GM19372 (cell line): Measurements from ENCODE around the gene BABAM1.
"Not testable (repeated sequence)": the region's sequence is repeated elsewhere in the genome, so short reads cannot be mapped to it uniquely, and the experiment has no call there.

Source experiments
- ATAC-seq: cut with Tn5 transposase; IDR thresholded peaks from one replicate; pipeline ENCODE4 v1.9.1; 2021; ENCODE audit warnings: mild to moderate bottlenecking, low read depth, moderate library complexity; ENCODE audit not compliant: unreplicated experiment

BABAM1 gene

DNA sequence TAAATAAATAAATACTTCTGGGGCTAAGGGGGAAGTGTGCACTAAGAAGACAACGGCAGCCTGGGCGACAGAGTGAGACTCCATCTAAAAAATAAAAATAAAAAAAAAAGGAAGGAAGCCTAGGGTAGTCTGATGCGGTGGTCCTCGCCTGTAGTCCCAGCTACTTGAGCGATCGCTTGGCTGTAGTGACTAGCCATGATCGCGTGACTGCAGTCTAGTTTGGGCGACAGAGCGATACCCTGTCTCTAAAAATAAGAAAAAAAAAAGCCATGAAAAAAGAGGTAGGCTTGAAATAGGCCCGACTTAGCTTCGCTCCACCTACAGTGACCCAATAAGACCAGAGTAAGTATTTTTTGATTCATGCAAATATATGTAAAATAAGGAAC lies 661 bp upstream of the BABAM1 start:
- peak; percentile 6 for ATAC-seq

DNA sequence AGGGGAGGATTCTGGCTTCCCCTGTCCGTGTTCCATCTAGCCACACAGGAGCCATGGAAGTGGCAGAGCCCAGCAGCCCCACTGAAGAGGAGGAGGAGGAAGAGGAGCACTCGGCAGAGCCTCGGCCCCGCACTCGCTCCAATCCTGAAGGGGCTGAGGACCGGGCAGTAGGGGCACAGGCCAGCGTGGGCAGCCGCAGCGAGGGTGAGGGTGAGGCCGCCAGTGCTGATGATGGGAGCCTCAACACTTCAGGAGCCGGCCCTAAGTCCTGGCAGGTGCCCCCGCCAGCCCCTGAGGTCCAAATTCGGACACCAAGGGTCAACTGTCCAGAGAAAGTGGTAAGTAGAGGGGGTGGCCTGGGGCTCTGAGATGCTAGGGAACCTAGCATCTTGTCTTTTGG lies 1.5 kb downstream of the BABAM1 start:
- ATAC-seq, result no peak

DNA sequence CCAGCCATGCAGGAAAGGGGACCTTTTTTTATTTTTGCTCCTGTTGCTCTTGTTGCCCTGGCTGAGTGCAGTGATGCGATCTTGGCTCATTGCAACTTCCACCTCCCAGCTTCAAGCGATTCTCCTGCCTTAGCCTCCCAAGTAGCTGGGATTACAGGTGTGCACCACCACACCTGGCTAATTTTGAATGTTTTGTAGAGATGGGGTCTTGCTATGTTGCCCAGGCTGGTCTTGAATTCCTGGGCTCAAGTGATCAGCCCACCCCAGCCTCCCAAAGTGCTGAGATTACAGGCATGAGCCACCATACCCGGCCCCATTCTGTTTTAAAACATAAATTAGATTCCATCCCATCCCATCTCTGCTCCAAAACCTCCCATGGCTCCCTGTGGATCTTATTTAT lies 7.6 kb downstream of the BABAM1 start:
- ATAC-seq, result not testable (repeated sequence)

DNA sequence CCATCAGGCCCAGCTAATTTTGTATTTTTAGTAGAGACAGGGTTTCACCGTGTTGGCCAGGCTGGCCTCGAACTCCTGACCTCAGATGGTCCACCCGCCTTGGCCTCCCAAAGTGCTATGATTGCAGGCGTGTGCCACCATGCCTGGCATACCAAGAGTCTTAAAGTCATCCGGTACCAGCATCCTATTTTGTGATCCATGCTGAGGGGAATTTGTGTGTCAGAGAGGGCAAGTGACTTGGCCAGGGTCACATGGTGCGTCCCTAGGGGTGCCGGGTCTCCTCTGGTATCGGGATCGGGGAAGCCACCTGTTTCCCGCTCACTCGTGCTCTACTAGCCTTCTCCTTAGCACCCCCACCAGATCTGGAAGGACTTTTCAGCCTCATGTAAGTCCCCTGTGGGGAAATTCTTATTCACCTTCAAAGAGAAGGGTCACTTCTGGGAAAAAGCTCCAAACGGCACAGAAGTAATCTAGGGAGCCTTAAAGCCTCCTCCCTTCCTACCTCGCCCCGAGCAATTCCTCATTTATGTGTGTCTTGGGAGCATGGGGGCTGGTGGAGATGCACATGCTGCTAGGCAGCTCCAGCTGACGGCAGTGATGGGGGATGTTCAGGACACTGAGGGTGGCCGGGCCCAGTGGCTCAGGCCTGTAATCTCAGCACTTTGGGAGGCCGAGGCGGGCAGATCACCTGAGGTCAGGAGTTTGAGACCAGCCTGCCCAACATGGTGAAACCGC lies 8.4 kb downstream of the BABAM1 start:
- no peak for ATAC-seq

DNA sequence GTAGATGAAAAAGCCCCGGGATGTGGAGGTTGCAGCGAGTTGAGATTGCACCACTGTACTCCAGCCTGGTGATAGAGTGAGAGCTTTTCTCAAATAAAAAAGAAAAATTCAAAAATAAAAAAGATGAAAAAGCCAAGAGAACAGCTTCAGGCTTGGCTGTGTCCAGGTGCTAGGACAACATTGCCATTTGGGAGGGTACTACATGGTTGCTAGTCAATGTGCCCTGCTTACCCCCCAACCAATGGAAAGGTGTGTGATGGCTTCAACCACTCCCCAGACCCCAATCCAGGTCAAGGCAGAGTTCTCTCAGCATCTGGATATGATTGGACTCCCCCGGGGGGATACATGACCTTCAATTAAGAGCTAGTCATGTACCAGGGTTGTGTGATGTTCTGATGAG lies 12.2 kb downstream of the BABAM1 start:
- no peak for ATAC-seq

DNA sequence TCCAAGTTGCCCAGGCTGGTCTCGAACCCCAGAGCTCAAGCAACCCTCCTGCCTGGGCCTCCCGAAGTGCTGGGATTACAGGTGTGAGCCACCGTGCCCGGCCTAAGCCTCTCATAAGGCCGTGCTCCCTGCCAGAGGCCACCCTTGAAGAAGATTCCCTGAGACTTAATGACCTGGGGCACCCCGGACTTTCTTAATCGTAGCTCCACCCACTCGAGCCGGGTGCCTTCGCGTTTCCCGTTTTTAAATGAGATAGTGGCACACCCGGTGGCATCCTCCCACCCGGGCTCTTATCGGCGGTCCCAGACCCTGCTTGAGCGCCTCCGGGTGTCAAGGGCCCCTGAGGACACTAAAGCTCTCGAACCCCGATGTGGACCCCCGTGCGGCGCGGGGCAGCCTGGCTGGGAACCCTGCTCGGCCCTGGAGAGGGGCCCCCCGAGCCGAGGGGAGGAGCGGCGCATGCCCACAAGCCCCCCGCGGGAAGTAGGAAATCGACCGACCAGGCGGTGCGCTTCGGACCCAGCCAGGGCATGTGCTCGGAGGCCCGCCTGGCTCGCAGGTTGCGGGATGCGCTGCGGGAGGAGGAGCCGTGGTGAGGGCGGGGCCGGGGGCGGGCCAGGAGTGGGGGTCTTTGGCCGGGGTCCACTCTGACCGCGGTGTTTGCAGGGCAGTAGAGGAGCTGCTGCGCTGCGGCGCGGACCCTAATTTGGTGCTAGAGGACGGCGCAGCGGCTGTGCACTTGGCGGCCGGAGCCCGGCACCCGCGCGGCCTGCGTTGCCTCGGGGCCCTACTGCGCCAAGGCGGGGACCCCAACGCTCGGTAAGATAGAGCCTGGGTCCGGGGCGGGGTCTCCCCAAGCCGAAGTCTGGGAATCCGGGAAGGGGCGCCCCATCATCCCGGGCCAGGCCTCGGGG lies 14.4 kb downstream of the BABAM1 start, which contains the start of gene ANKLE1:
ANKLE1 (plus strand) TSS at position 511 of the 914 bp plus-strand sequence; CDS start at position 531, 20 bp downstream.
- ATAC-seq, result peak; percentile 51

DNA sequence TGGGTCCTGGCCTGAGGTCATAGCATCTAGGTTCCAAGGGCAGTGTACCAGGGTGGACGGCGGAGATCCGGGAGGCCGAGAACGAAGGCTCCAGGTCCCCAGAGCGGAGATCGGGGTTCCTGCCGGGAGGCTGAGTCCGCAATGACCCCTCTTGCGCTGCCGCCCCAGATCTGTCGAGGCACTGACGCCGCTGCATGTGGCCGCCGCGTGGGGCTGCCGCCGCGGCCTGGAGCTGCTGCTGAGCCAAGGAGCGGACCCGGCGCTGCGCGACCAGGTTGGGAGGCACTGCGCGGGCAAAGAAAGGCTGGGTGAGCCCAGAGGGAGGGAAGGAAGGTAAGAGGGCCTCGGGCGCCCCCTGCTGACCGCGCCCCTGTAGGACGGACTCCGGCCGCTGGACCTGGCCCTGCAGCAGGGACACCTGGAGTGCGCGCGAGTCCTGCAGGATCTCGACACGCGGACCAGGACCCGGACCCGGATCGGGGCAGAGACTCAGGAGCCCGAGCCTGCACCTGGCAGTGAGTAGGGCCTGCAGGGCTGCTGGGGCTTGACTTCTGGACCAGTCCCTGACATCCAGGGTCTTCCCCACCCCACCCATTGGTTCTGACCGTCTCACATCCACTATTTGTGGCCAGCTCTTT lies 15.4 kb downstream of the BABAM1 start:
- ATAC-seq, result peak; percentile 48

DNA sequence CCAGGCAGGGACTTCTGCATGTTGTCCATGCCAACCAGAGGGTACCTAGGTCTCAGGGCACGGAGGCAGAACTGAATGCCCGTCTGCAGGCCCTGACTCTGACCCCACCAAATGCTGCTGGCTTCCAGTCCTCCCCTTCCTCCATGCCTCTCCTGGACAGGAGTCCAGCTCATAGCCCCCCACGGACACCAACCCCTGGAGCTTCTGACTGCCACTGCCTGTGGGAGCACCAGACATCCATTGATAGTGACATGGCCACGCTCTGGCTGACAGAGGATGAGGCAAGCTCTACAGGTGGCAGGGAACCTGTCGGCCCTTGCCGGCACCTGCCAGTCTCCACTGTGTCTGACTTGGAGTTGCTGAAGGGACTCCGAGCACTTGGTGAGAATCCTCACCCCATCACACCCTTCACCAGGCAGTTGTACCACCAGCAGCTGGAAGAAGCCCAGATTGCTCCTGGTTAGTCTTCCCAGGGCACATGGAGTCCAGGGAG lies 16.3 kb downstream of the BABAM1 start:
- ATAC-seq, result no peak

DNA sequence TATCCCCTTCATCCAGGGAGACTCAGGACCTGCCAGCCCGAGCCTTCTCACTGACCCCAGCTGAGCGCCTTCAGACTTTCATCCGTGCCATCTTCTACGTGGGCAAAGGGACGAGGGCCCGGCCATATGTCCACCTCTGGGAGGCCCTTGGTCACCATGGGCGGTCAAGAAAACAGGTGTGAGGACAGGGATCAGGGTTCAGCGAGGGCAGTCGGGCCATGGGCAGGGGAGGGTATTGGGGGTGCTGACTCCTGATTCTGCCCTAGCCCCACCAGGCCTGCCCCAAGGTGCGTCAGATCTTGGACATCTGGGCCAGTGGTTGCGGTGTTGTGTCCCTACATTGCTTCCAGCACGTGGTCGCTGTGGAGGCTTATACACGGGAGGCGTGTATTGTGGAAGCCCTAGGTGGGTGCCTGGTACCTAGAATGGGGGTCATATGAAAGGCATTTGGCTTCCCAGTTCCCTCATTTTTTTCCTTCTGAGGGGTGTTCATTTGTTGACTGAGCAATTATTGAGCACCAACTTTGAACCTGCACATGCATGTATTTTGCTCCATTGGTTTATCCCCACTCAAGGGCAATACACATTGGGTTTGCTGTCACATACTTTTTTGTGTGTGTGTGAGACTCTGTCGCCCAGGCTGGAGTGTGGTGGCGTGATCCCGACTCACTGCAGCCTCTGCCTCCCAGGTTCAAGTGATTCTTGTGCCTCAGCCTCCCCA lies 18.3 kb downstream of the BABAM1 start:
- ATAC-seq, result no peak

DNA sequence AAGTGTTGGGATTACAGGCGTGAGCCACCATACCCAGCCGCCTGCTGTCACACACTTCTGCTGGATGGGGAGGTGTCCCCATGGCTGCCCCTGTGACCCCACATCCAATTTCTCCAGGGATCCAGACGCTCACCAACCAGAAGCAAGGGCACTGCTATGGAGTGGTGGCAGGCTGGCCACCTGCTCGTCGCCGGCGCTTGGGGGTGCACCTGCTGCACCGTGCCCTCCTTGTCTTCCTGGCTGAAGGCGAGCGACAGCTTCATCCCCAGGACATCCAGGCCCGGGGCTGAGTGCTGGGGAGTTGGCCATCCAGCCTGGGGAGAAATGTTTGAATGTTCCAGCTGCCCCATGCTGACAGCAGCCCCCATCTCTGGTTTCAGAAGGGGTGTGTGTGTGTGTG lies 19.0 kb downstream of the BABAM1 start:
- no peak for ATAC-seq

DNA sequence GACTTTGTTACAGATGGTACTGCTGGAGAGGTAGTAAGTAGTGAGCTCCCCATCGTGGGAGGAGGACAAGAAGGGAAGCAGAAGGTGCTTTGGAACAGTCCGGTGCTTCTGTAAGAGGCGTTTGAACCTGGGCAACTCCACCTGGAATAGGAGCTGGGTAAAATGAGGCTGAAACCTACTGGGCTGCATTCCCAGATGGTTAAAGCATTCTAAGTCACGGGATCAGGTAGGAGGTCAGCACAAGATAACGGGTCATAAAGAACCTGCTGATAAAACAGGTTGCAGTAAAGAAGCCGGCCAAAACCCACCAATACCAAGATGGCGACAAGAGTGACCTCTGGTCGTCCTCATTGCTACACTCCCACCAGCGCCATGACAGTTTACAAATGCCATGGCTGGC lies 19.5 kb downstream of the BABAM1 start:
- ATAC-seq, result no peak

DNA sequence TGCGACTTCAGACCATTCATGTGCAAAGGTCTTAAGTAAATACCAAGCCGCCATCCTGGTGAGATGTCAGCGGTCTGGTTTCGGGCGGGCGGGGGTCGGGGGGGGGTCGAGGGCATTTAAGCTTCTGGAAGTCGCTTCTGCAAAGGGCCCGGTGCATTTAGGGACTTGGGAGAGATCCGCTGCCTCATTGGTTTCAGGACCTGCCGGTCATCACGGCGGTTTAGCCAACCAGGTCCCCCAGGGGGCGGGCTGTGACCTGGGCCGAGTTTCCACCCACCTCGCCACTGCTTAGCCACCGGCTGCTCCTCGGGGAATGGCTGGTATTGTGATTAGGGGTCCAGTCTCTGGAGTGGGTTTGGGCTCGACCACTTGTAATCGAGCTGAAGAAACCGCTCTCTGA lies 22.2 kb downstream of the BABAM1 start:
- ATAC-seq, result no peak

DNA sequence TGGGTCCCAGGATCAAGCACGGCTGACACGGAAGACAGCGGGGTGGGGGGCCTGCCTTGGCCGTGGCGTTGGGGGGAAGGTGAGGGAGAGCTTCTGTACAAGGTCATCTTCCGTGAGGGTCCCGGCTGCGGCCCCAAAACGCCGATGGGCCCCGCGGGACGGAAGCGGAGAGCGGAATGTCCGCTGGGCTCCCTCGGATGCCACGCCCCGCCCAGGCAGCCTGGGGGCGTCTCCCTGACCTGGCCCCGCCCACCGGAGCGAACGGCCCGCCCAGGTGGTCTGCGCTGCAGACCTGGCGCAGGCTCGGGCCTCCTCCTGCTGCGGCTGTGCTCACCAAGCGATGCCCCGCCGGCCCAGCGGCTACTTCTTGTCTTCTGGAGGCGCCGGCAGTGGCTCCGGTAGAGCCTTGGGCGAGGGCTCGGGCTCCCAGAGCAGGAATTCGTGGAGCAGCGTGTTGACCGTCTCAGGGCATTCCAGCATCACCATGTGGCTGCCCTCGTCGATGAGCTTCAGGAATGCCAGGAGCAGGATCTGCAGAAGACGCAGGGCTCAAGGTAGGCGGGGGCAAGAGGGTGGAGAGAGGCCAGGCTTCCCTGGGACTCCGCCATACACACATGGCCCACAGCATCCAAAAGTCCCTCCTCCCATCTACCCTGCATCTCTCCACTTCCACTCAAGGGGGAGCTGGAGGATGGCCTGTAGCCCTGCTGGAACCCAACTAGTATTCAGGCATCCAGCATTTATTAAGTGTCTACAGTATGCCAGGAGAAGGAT lies 25.2 kb downstream of the BABAM1 start:
- peak; percentile 74 for ATAC-seq

DNA sequence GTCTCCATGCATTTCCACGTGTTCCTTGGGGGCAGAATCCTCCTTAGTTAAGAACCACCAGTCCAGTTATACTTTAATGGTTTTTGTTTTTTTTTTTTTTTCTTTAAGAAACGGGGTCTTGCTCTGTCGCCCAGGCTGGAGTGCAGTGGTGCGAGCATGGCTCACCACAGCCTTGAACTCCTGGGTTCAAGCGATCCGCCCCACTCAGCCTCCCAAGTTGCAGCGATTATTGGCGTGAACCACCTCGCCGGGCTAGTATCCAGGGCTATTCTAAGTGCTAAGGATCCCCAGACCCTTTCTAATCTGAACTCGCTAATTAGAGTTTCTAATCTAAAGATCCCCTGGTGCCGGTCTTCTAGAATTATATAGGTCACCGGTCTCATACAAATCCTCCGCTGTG lies 26.4 kb downstream of the BABAM1 start:
- ATAC-seq, result no peak

DNA sequence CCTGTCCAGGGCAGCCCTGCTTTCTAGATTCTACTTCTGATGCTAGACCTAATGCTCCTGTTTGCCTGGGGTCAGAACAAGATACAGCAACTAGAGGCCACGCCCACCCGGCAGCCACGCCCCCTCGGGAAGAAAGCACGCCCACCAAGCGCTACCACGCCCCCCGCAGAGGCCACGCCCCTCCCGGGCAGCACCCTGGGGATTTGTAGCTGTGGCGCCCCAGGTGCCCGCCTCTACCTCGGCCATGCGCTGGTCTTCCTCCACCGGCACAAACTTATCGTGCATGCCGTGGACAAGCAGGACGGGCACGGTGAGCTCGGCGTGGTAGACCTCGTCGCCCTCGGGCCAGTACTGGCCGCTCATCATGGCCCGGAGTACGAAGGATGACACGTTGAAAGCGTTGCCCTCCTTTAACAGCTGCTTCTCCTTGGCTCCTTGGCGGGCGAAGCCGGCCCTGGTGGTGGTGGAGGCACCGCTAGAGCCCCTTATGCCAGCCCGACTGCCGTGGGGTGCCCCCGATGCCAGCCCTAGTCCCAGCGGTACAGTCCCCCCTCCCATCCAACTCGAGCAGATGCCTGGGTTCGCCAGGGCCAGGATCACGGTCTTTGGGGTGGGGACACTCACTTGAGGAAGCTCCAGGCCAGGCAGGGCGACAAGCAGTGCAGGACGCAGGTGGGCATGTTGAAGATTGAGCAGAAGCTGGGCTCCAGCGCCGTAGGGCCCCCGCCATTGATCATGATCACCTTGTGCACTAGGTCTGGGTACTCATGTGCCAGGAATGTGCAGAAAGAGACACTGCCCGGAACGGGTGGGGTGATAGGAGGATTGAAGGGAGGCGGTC lies 27.0 kb downstream of the BABAM1 start:
- ATAC-seq, result no peak

DNA sequence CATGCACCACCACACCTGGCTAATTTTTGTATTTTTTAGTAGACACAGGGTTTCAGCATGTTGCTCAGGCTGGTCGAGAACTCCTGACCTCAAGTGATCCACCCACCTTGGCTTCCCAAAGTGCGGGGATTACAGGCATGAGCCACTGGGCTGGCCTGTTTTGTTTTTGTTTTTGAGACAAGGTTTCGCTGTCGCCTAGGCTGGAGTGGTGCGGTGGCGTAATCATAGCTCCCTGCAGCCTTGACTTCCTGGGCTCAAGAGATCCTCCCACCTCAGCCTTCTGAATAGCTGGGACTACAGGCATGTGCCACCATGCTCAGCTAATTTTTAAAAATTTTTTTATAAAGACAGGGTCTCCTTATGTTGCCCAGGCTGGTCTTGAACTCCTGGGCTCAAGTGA lies 28.3 kb downstream of the BABAM1 start:
- not testable (repeated sequence) for ATAC-seq

DNA sequence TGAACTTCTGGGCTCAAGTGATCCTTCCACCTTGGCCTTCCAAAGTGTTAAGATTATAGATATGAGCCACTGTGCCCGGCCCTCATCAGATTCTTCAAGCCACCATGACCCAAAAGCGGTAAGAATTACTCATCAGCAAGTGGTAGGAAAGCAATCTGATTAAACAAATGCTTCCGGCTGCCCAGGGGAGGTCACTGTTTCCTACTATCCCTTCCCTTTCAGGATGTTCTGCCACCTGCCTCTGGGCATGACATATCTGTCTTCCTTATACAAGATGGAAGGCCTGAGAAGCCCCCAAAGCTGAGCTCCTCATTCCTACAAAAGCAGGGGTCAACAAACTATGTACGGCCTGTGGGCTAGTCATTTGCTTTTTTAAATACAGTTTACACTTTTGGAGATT lies 29.0 kb downstream of the BABAM1 start:
- ATAC-seq, result no peak

DNA sequence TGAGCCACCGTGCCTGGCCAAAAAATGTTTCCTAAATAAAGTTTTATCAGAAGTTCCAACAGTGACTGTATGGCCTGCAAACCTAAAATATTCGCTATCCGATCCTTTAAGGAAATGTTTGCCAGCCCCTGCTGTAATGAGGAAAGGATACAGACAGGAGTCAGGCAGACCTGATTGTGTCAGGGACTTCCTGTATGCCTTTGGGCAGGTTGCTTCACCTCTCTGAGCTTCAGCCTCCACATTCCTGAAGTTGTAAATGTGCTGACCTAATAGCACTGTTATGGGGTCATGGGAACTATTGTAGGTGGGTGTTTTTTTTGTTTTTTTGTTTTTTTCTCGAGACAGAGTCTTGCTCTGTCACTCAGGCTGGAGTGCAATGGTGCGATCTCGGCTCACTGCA lies 29.7 kb downstream of the BABAM1 start:
- no peak for ATAC-seq
